B cell (primary cell): ENCODE data around the gene MED6. TPM values are rescaled to one million over a fixed set of nuclear protein-coding genes. Genes with fewer than 3 reads are reported as not detected.

Source experiments
- ATAC-seq: fragments of 200-7000 bp; cut with Tn5 transposase; one replicate; pipeline ENCODE4 v1.10.0; 2021; ENCODE audit warnings: low read depth, mild to moderate bottlenecking, moderate number of reproducible peaks, moderate library complexity
- CTCF ChIA-PET: fragments of 350-600 bp; sonication (Branson Sonifier 250); formaldehyde crosslinking; loops from one replicate; lab custom pipeline; 2021; ENCODE audit warnings: antibody characterized with exemption, inconsistent platforms; lab: Charles Lee
- POLR2A ChIA-PET: fragments of 350-600 bp; sonication (Branson Sonifier 250); formaldehyde crosslinking; loops from one replicate; lab custom pipeline; 2021; ENCODE audit warnings: antibody characterized with exemption; lab: Charles Lee
- DNase-seq: peaks from one replicate; pipeline ENCODE4 v3.0.0; 2013
- H2AFZ ChIP-seq: 2 replicates; pipeline ENCODE4 v1.6.1; 2012; ENCODE audit warnings: mild to moderate bottlenecking, low read depth, low read length; ENCODE audit not compliant: insufficient read depth, poor library complexity, severe bottlenecking
- H3K27ac ChIP-seq, 2 donors: 1 replicate in 1 of 2; 2 replicates in 1 of 2; pipeline ENCODE4 v1.5.1; 2012 to 2013; ENCODE audit warnings: low read length in 2 of 2, mild to moderate bottlenecking in 2 of 2, moderate library complexity in 1 of 2
- H3K27me3 ChIP-seq, 4 experiments: fragments of 200-600 bp in 1 of 4; sonication (generic) in 1 of 4; replicated peaks in 1 of 4; 1 replicate in 2 of 4; 2 replicates in 2 of 4; pipeline versions ENCODE4 v1.6.1 to v1.7.0; 2013 to 2016; ENCODE audit warnings: low read length in 3 of 4, mild to moderate bottlenecking in 2 of 4, mixed read lengths in 1 of 4, moderate library complexity in 1 of 4; ENCODE audit not compliant: insufficient read depth in 4 of 4, control insufficient read depth in 3 of 4; ENCODE audit errors: control extremely low read depth in 1 of 4
- H3K36me3 ChIP-seq, 2 experiments: replicated peaks in 1 of 2; 1 replicate in 1 of 2; 2 replicates in 1 of 2; pipeline versions ENCODE4 v1.6.1 to v1.7.1; 2013; ENCODE audit warnings: low read length in 1 of 2; ENCODE audit not compliant: insufficient read depth in 2 of 2, control insufficient read depth in 1 of 2; ENCODE audit errors: control extremely low read depth in 1 of 2, extremely low read depth in 1 of 2
- H3K4me1 ChIP-seq, 2 donors: fragments of 200-600 bp in 1 of 2; sonication (generic) in 1 of 2; 1 replicate in 1 of 2; 2 replicates in 1 of 2; pipeline versions ENCODE4 v1.5.1 to v1.6.1; 2013 to 2017; ENCODE audit warnings: low read length in 2 of 2; ENCODE audit not compliant: control insufficient read depth in 2 of 2, insufficient read depth in 2 of 2
- H3K4me2 ChIP-seq: replicated peaks from 2 replicates; pipeline ENCODE3; 2012; ENCODE audit warnings: mild to moderate bottlenecking, low read depth, low read length; ENCODE audit not compliant: poor library complexity, severe bottlenecking
- H3K4me3 ChIP-seq, 5 experiments: fragments of 200-600 bp in 1 of 5; sonication (generic) in 1 of 5; 1 replicate in 3 of 5; 2 replicates in 2 of 5; pipeline versions ENCODE4 v1.5.1 to v1.7.0; 2011 to 2016; ENCODE audit warnings: low read length in 4 of 5, mild to moderate bottlenecking in 4 of 5, low read depth in 2 of 5, control low read depth in 1 of 5, moderate library complexity in 1 of 5; ENCODE audit not compliant: insufficient read depth in 1 of 5; ENCODE audit errors: control extremely low read depth in 1 of 5, extremely low read depth in 1 of 5
- H3K79me2 ChIP-seq: fragments of 200-600 bp; sonication (generic); one replicate; pipeline ENCODE4 v1.6.0; 2016; ENCODE audit warnings: low read length; ENCODE audit not compliant: control insufficient read depth, insufficient read depth
- H3K9ac ChIP-seq: fragments of 200-600 bp; sonication (generic); 2 replicates; pipeline ENCODE4 v1.6.1; 2017; ENCODE audit warnings: mild to moderate bottlenecking, low read length, moderate library complexity
- H3K9me3 ChIP-seq, 3 donors: one replicate each; pipeline versions ENCODE4 v1.6.1 to v1.7.1; 2013; ENCODE audit warnings: low read length in 2 of 3; ENCODE audit not compliant: control insufficient read depth in 2 of 3, insufficient read depth in 1 of 3; ENCODE audit errors: control extremely low read depth in 1 of 3
- H4K20me1 ChIP-seq: 2 replicates; pipeline ENCODE4 v1.6.0; 2012; ENCODE audit warnings: mild to moderate bottlenecking, low read length; ENCODE audit not compliant: insufficient read depth, control insufficient read depth, poor library complexity, severe bottlenecking
- H3K27ac Mint-ChIP-seq: one replicate; pipeline ENCODE4 v1.8.0; 2021; ENCODE audit warnings: mixed read lengths
- H3K27me3 Mint-ChIP-seq: one replicate; pipeline ENCODE4 v1.8.0; 2021; ENCODE audit warnings: mixed read lengths
- H3K4me1 Mint-ChIP-seq: one replicate; pipeline ENCODE4 v1.8.0; 2021; ENCODE audit warnings: mixed read lengths
- H3K4me3 Mint-ChIP-seq: one replicate; pipeline ENCODE4 v1.8.0; 2021; ENCODE audit warnings: mixed read lengths
- H3K9me3 Mint-ChIP-seq: one replicate; pipeline ENCODE4 v1.8.0; 2022; ENCODE audit warnings: mixed read lengths; ENCODE audit not compliant: insufficient read depth
- CTCF ChIP-seq: fragments of 200-600 bp; IDR thresholded peaks from one replicate; pipeline ENCODE4 v1.8.0; 2022; ENCODE audit warnings: antibody characterized with exemption, mild to moderate bottlenecking
- EZH2 ChIP-seq: IDR thresholded peaks from 2 replicates; pipeline ENCODE4 v1.6.1; 2012; ENCODE audit warnings: borderline replicate concordance, low read depth, mild to moderate bottlenecking, moderate library complexity, low read length; ENCODE audit not compliant: insufficient read depth, poor library complexity, severe bottlenecking
- WGBS: methylation state at CpG from one replicate; pipeline ENCODE4 v1.1.5; 2013; ENCODE audit warnings: missing lambda C conversion rate; ENCODE audit not compliant: insufficient coverage; 5-methylcytosine and 5-hydroxymethylcytosine counted together
- intact Hi-C: fragments of 100-400 bp; cut with micrococcal nuclease; formaldehyde crosslinking; loops from one replicate; pipeline ENCODE4 v1.10.0; 2022
- polyA plus RNA-seq: library from polyadenylated mRNA; depleted of rRNA; stranded (reverse); fragments of >200 nt; gene quantifications from 2 replicates; pipeline ENCODE4 v1.2.3, GENCODE V29; 2012
- total RNA-seq, 2 donors: library from RNA; stranded (reverse); fragments of 120-200 nt in 1 of 2; gene quantifications; 1 replicate in 1 of 2; 2 replicates in 1 of 2; pipeline versions ENCODE4 v1.2.3 to v1.2.4, GENCODE V29; 2013 to 2022

The MED6 gene
- total and polyA plus RNA-seq, 2 donors (not counting 1 experiment from before 2014, with no cell fraction given) = 30.4 to 71.0 TPM

DNA sequence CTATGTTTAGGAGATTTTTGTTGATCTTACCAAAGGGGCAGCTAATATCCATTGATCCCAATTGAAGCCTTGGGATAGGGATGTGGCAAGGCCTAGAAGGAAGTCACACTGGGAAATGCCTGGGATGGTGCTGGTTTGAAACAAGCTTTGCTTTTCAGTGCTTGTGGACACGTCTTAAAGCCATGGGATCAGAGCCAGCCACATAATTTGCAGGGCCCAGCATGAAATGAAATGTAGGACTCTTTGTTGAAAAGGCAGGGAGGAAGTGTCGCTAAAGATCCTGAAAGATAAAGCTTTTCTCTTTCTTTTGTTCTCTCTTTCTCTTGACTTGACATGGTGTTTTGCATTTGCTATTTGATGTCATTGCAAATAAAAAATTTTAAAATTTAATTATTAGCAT lies 46.2 kb upstream of the MED6 start:
- Histone ChIP-seq H3K9me3 (no peaks in the 10 kb centered on the region), H3K9ac (no peak overlapping the region), H3K4me2 (peak overlapping the region; percentile 7), H3K79me2 (peaks cover 97% of the 10 kb centered on the region), H3K36me3 (peaks cover 0 to 42% of the 10 kb centered on the region in 2 experiments), H4K20me1 (peaks cover 25% of the 10 kb centered on the region), H3K27ac (peak overlapping the region in 1 of 2 donors; percentile 51), H3K4me3 (no peak overlapping the region), H3K27me3 (no peaks in the 10 kb centered on the region), H2AFZ (no peak overlapping the region), H3K4me1 (peaks cover 49 to 50% of the 10 kb centered on the region in 2 donors)
- ChIA-PET POLR2A (interaction anchor here (0.6 to 1.6 kb wide), 2 partner anchors 8 to 12 kb away, joined by 4 to 5 read pairs; no protein-coding TSS in a partner anchor), CTCF (interaction anchor here (0.9 to 1.6 kb wide), 6 partner anchors 9 to 171 kb away, joined by 3 to 9 read pairs (median 4); partner anchors contain the start of gene MAP3K9)
- ATAC-seq (no peak), DNase-seq (no peak)
- 86% methylated on average over 1 of the region's 2 CpGs for WGBS
- TF ChIP-seq EZH2 = no peak
- TF ChIP-seq CTCF = no peak
- H3K27me3 Mint-ChIP-seq = no peaks in the 10 kb centered on the region
- H3K27ac Mint-ChIP-seq = peak overlapping the region; percentile 83
- peaks cover 75% of the 10 kb centered on the region for H3K4me1 Mint-ChIP-seq
- no peak overlapping the region for H3K4me3 Mint-ChIP-seq
- intact Hi-C loops = no loop called here
- no peaks in the 10 kb centered on the region for H3K9me3 Mint-ChIP-seq

- Histone ChIP-seq H3K27me3 (no peaks in the 10 kb centered on the region), H2AFZ (no peak overlapping the region), H3K9ac (no peak overlapping the region), H3K9me3 (no peaks in the 10 kb centered on the region), H4K20me1 (peaks cover 25% of the 10 kb centered on the region), H3K4me3 (no peak overlapping the region), H3K36me3 (peaks cover 0 to 35% of the 10 kb centered on the region in 2 experiments), H3K4me1 (peaks cover 46 to 51% of the 10 kb centered on the region in 2 donors), H3K79me2 (peaks cover 96% of the 10 kb centered on the region), H3K4me2 (peak overlapping the region; percentile 44), H3K27ac (peak overlapping the region; percentile 21 to 51)
- TF ChIP-seq CTCF (no peak), EZH2 (no peak)
- Mint-ChIP-seq H3K4me1 (peaks cover 75% of the 10 kb centered on the region), H3K27me3 (no peaks in the 10 kb centered on the region), H3K9me3 (no peaks in the 10 kb centered on the region), H3K4me3 (peak overlapping the region; percentile 23), H3K27ac (peak overlapping the region; percentile 83)
- DNase-seq = no peak
- no peak for ATAC-seq
- WGBS = 99% methylated on average over 6 of the region's 6 CpGs
- ChIA-PET CTCF (interaction anchor here (0.8 to 1.6 kb wide), 6 partner anchors 9 to 172 kb away, joined by 3 to 9 read pairs (median 4); no protein-coding TSS in a partner anchor), POLR2A (interaction anchor here (0.6 to 1.6 kb wide), 3 partner anchors 9 to 859 kb away, joined by 4 to 5 read pairs (median 5); no protein-coding TSS in a partner anchor)
- intact Hi-C loops = no loop called here
Observed at GRCh38 chr14:70645892-70646291, 45.4 kb upstream of the MED6 start.
